Trophoblast cell (in vitro differentiated cells and primary cell): ENCODE measurements around the gene OR56A4.
"Not testable (repeated sequence)": the region's sequence is repeated elsewhere in the genome, so short reads cannot be mapped to it uniquely, and the experiment has no call there.

Experiments
- DNase-seq, 2 donors: peaks; one replicate each; pipeline ENCODE4 v3.0.0-alpha.2; 2016
- H2AFZ ChIP-seq: 2 replicates; pipeline ENCODE4 v1.6.1; 2013; ENCODE audit warnings: low read length, moderate library complexity, mild to moderate bottlenecking; ENCODE audit not compliant: insufficient read depth, poor library complexity
- H2AK5ac ChIP-seq: 2 replicates; pipeline ENCODE4 v1.6.1; 2013; ENCODE audit warnings: mild to moderate bottlenecking, low read length
- H2BK120ac ChIP-seq: 2 replicates; pipeline ENCODE4 v1.6.1; 2013; ENCODE audit warnings: low read length, mild to moderate bottlenecking, moderate library complexity; ENCODE audit not compliant: insufficient read depth, poor library complexity
- H2BK12ac ChIP-seq: 2 replicates; pipeline ENCODE4 v1.6.1; 2013; ENCODE audit warnings: mild to moderate bottlenecking, low read length, moderate library complexity
- H2BK5ac ChIP-seq: 2 replicates; pipeline ENCODE4 v1.6.1; 2013; ENCODE audit warnings: low read length, low read depth, moderate library complexity, mild to moderate bottlenecking; ENCODE audit not compliant: poor library complexity
- H3K14ac ChIP-seq: 2 replicates; pipeline ENCODE4 v1.6.1; 2013; ENCODE audit warnings: mild to moderate bottlenecking, low read length
- H3K18ac ChIP-seq: 2 replicates; pipeline ENCODE4 v1.6.1; 2013; ENCODE audit warnings: mild to moderate bottlenecking, low read length
- H3K23ac ChIP-seq: 2 replicates; pipeline ENCODE4 v1.6.1; 2013; ENCODE audit warnings: low read length
- H3K27ac ChIP-seq: 2 replicates; pipeline ENCODE4 v1.5.1; 2013; ENCODE audit warnings: low read depth, mild to moderate bottlenecking, inconsistent platforms, low read length, moderate library complexity
- H3K27me3 ChIP-seq: 2 replicates; pipeline ENCODE4 v1.6.1; 2013; ENCODE audit warnings: inconsistent platforms, mild to moderate bottlenecking, low read length, moderate library complexity; ENCODE audit not compliant: insufficient read depth
- H3K36me3 ChIP-seq, 2 experiments: 1 replicate in 1 of 2; 2 replicates in 1 of 2; pipeline ENCODE4 v1.6.1; 2013; ENCODE audit warnings: low read length in 2 of 2, mild to moderate bottlenecking in 2 of 2, moderate library complexity in 1 of 2; ENCODE audit not compliant: insufficient read depth in 2 of 2, control insufficient read depth in 1 of 2
- H3K4ac ChIP-seq: 2 replicates; pipeline ENCODE4 v1.6.1; 2013; ENCODE audit warnings: low read depth, mild to moderate bottlenecking, low read length, moderate library complexity
- H3K4me1 ChIP-seq, 2 experiments: 1 replicate in 1 of 2; 2 replicates in 1 of 2; pipeline ENCODE4 v1.6.1; 2013; ENCODE audit warnings: low read length in 2 of 2, mild to moderate bottlenecking in 2 of 2, moderate library complexity in 1 of 2; ENCODE audit not compliant: insufficient read depth in 2 of 2, control insufficient read depth in 1 of 2
- H3K4me2 ChIP-seq: 2 replicates; pipeline ENCODE4 v1.6.1; 2013; ENCODE audit warnings: inconsistent platforms, mild to moderate bottlenecking, low read length, moderate library complexity
- H3K4me3 ChIP-seq: 2 replicates; pipeline ENCODE4 v1.5.1; 2013; ENCODE audit warnings: mild to moderate bottlenecking, low read depth, low read length, inconsistent platforms
- H3K79me1 ChIP-seq: one replicate; pipeline ENCODE4 v1.6.1; 2013; ENCODE audit warnings: low read length
- H3K79me2 ChIP-seq: 2 replicates; pipeline ENCODE4 v1.6.1; 2013; ENCODE audit warnings: low read length, mild to moderate bottlenecking; ENCODE audit not compliant: control insufficient read depth, insufficient read depth, poor library complexity
- H3K9ac ChIP-seq: 2 replicates; pipeline ENCODE4 v1.6.1; 2013; ENCODE audit warnings: mild to moderate bottlenecking, low read length
- H3K9me3 ChIP-seq: 2 replicates; pipeline ENCODE4 v1.6.1; 2013; ENCODE audit warnings: low read depth, mild to moderate bottlenecking, control low read depth, inconsistent platforms, low read length; ENCODE audit not compliant: insufficient read depth
- H4K12ac ChIP-seq: 2 replicates; pipeline ENCODE4 v1.6.1; 2013; ENCODE audit warnings: low read depth, mild to moderate bottlenecking, low read length, moderate library complexity
- H4K8ac ChIP-seq: 2 replicates; pipeline ENCODE4 v1.6.1; 2013; ENCODE audit warnings: low read depth, mild to moderate bottlenecking, low read length, moderate library complexity
- H4K91ac ChIP-seq: one replicate; pipeline ENCODE4 v1.6.1; 2013; ENCODE audit warnings: low read depth, mild to moderate bottlenecking, low read length, moderate library complexity
- WGBS: extraction: QIAGEN DNeasy Blood & Tissue Kit; methylation state at CpG from one replicate; pipeline ENCODE4 v1.1.7; 2013; ENCODE audit warnings: missing lambda C conversion rate; ENCODE audit not compliant: insufficient read length, insufficient coverage; ENCODE audit errors: extremely low coverage; 5-methylcytosine and 5-hydroxymethylcytosine counted together

Gene OR56A4

DNA sequence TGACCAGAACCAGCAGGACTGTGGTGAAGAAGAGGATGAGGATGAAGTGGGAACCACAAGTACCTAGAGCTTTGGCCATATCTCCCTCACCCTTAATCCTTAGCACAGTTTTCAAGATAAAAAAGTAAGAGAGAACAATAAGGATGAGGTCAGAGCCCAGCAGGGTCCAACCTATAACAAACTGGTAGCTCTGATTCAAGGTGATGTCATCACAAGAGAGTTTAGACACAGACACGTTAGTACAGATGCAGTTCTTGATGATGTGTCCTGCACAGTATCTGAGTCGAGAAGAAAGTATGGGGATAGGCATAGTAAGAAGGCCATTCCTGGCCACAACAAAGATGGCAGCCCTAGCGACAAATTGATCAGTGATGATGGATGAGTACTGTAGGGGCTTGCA lies 39.0 kb downstream of the OR56A4 start:
- Histone ChIP-seq H3K79me2 (no peaks in the 10 kb centered on the region), H2BK12ac (no peak overlapping the region), H3K36me3 (no peaks in the 10 kb centered on the region), H2BK120ac (no peak overlapping the region), H3K4me1 (no peaks in the 10 kb centered on the region), H3K27me3 (no peaks in the 10 kb centered on the region), H3K27ac (no peak overlapping the region), H4K12ac (no peak overlapping the region), H2AK5ac (no peak overlapping the region), H3K9me3 (peaks cover 3% of the 10 kb centered on the region), H3K4me3 (no peak overlapping the region), H3K9ac (no peak overlapping the region), H4K91ac (no peak overlapping the region), H3K4me2 (no peak overlapping the region), H4K8ac (no peak overlapping the region), H3K23ac (no peak overlapping the region), H3K4ac (no peak overlapping the region), H3K18ac (no peak overlapping the region), H2BK5ac (no peak overlapping the region), H3K14ac (no peak overlapping the region), H2AFZ (no peak overlapping the region), H3K79me1 (no peaks in the 10 kb centered on the region)
- DNase-seq: no peak
- WGBS: no CpG with 5 or more reads among the region's 3 CpGs

- no peak overlapping the region for H2AK5ac ChIP-seq
- no peak overlapping the region for H2AFZ ChIP-seq
- DNase-seq: no peak
- H3K9ac ChIP-seq: no peak overlapping the region
- H3K27me3 ChIP-seq: no peaks in the 10 kb centered on the region
- no peak overlapping the region for H3K23ac ChIP-seq
- H2BK12ac ChIP-seq: no peak overlapping the region
- H3K79me2 ChIP-seq: no peaks in the 10 kb centered on the region
- H2BK120ac ChIP-seq: no peak overlapping the region
- H3K14ac ChIP-seq: no peak overlapping the region
- H3K36me3 ChIP-seq: no peaks in the 10 kb centered on the region
- H3K27ac ChIP-seq: no peak overlapping the region
- H3K9me3 ChIP-seq: peaks cover 3% of the 10 kb centered on the region
- H4K91ac ChIP-seq: no peak overlapping the region
- no peak overlapping the region for H3K18ac ChIP-seq
- H2BK5ac ChIP-seq: no peak overlapping the region
- H4K12ac ChIP-seq: no peak overlapping the region
- H4K8ac ChIP-seq: no peak overlapping the region
- no CpG with 5 or more reads among the region's 2 CpGs for WGBS
- no peak overlapping the region for H3K4me3 ChIP-seq
- H3K4me1 ChIP-seq: no peaks in the 10 kb centered on the region
- no peak overlapping the region for H3K4ac ChIP-seq
- H3K79me1 ChIP-seq: no peaks in the 10 kb centered on the region
- H3K4me2 ChIP-seq: no peak overlapping the region
Measured at GRCh38 chr11:5966958-5967357, 39.8 kb downstream of the OR56A4 start.

GRCh38 chr11:5960704-5961320 lies 45.9 kb downstream of the OR56A4 start:
- H3K18ac ChIP-seq, H4K91ac ChIP-seq, H3K4me2 ChIP-seq, H3K27me3 ChIP-seq, H2AK5ac ChIP-seq, H3K4me1 ChIP-seq, H3K36me3 ChIP-seq, H3K79me1 ChIP-seq, H2BK5ac ChIP-seq, H3K27ac ChIP-seq, H2BK120ac ChIP-seq, H3K9me3 ChIP-seq, H3K9ac ChIP-seq, H3K4me3 ChIP-seq, H3K14ac ChIP-seq, H3K79me2 ChIP-seq, H3K23ac ChIP-seq, H2AFZ ChIP-seq, H4K12ac ChIP-seq, H3K4ac ChIP-seq, DNase-seq, H2BK12ac ChIP-seq, H4K8ac ChIP-seq: not testable (repeated sequence)
- WGBS: no CpG with 5 or more reads among the region's 40 CpGs

DNA sequence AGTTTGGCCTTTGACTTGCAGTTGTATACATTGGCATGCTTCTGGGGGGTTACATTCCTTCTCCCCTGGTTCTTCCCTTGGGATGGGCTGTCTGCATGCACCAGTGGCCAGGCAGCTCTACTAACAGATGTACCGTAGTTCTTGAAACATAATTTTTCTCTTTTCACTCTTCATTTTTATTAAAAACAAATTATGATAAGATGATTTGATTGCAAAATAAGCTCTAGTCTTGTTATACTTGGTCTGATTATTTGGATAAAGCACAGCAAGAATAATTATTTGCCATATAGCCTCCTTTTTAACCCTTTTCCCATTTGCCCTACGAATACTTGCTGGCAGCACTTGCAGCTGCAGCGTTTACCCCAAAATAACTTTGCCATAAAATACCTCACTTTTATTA lies 51.2 kb downstream of the OR56A4 start:
- Histone ChIP-seq H3K9me3 (peaks cover 3% of the 10 kb centered on the region), H3K14ac (no peak overlapping the region), H3K18ac (no peak overlapping the region), H2BK5ac (no peak overlapping the region), H4K12ac (no peak overlapping the region), H3K27me3 (no peaks in the 10 kb centered on the region), H2BK12ac (no peak overlapping the region), H3K4ac (no peak overlapping the region), H3K4me2 (no peak overlapping the region), H2BK120ac (no peak overlapping the region), H3K79me2 (no peaks in the 10 kb centered on the region), H3K4me1 (no peaks in the 10 kb centered on the region), H3K9ac (no peak overlapping the region), H3K4me3 (no peak overlapping the region), H3K36me3 (no peaks in the 10 kb centered on the region), H4K91ac (no peak overlapping the region), H3K79me1 (no peaks in the 10 kb centered on the region), H2AFZ (no peak overlapping the region), H2AK5ac (no peak overlapping the region), H4K8ac (no peak overlapping the region), H3K23ac (no peak overlapping the region), H3K27ac (no peak overlapping the region)
- WGBS: no CpG with 5 or more reads among the region's 3 CpGs
- no peak for DNase-seq
